ENCODE measurements around the gene MOB3A. TPM values are rescaled to one million over a fixed set of nuclear protein-coding genes. Genes with fewer than 3 reads are reported as not detected.

The MOB3A gene
- total and polyA plus RNA-seq, 4 donors = 17.7 to 86.6 (median 45.0) TPM

GRCh38 chr19:2058570-2059421 is 37.3 kb downstream of the MOB3A start:
- H3K27ac ChIP-seq (ENCODE audit: low read depth in 1 of 2, low read length in 1 of 2) = peak overlapping the region; percentile 97 to 98
- H3K4me3 ChIP-seq = no peak overlapping the region
- H3K9me3 ChIP-seq (ENCODE audit: control insufficient read depth in 4 of 4, insufficient read depth in 3 of 4, low read length in 3 of 4) = no peaks in the 10 kb centered on the region
- no peak for TF ChIP-seq CTCF (IDR thresholded peaks at IDR 0.05; ENCODE audit: control extremely low read depth, extremely low read depth)
- H3K9ac ChIP-seq (ENCODE audit: insufficient read depth in 1 of 2, low read length in 2 of 2) = no peak overlapping the region
- H3K27me3 ChIP-seq (ENCODE audit: control insufficient read depth in 3 of 3, insufficient read depth in 3 of 3, low read length in 2 of 3) = no peaks in the 10 kb centered on the region
- WGBS, 2 donors = 89 to 92% methylated on average over 27 of the region's 27 CpGs
- no peak for DNase-seq
- H3K4me1 ChIP-seq (ENCODE audit: control insufficient read depth in 5 of 5, insufficient read depth in 5 of 5, low read length in 5 of 5) = peaks cover 5 to 43% (median 32%) of the 10 kb centered on the region in 5 donors
- no peak for ATAC-seq (ENCODE audit: insufficient read depth, low FRiP score)
- no peaks in the 10 kb centered on the region for H3K36me3 ChIP-seq (ENCODE audit: control insufficient read depth in 4 of 4, insufficient read depth in 4 of 4, low read length in 4 of 4)

GRCh38 chr19:2057484-2058469 is 38.3 kb downstream of the MOB3A start:
- Histone ChIP-seq H3K4me1 (ENCODE audit: control insufficient read depth in 5 of 5, insufficient read depth in 5 of 5, low read length in 5 of 5) (peaks cover 5 to 43% (median 33%) of the 10 kb centered on the region in 5 donors), H3K9ac (ENCODE audit: insufficient read depth in 1 of 2, low read length in 2 of 2) (no peak overlapping the region), H3K9me3 (ENCODE audit: control insufficient read depth in 4 of 4, insufficient read depth in 3 of 4, low read length in 3 of 4) (no peaks in the 10 kb centered on the region), H3K36me3 (ENCODE audit: control insufficient read depth in 4 of 4, insufficient read depth in 4 of 4, low read length in 4 of 4) (no peaks in the 10 kb centered on the region), H3K27ac (ENCODE audit: low read depth in 1 of 2, low read length in 1 of 2) (peak overlapping the region in 1 of 2 donors; percentile 97), H3K4me3 (no peak overlapping the region), H3K27me3 (ENCODE audit: control insufficient read depth in 3 of 3, insufficient read depth in 3 of 3, low read length in 2 of 3) (no peaks in the 10 kb centered on the region)
- no peak for DNase-seq
- ATAC-seq (ENCODE audit: insufficient read depth, low FRiP score) = no peak
- no peak for TF ChIP-seq CTCF (IDR thresholded peaks at IDR 0.05; ENCODE audit: control extremely low read depth, extremely low read depth)
- WGBS, 2 donors = 79 to 80% methylated on average over 20 to 23 of the region's 23 CpGs

- peak overlapping the region in 1 of 2 donors; percentile 87 for H3K27ac ChIP-seq (ENCODE audit: low read depth in 1 of 2, low read length in 1 of 2)
- no peaks in the 10 kb centered on the region for H3K27me3 ChIP-seq (ENCODE audit: control insufficient read depth in 3 of 3, insufficient read depth in 3 of 3, low read length in 2 of 3)
- 38% methylated on average over 5 of the region's 5 CpGs for WGBS, 2 donors
- no peak overlapping the region for H3K9ac ChIP-seq (ENCODE audit: insufficient read depth in 1 of 2, low read length in 2 of 2)
- no peaks in the 10 kb centered on the region for H3K9me3 ChIP-seq (ENCODE audit: control insufficient read depth in 4 of 4, insufficient read depth in 3 of 4, low read length in 3 of 4)
- ATAC-seq (ENCODE audit: insufficient read depth, low FRiP score) (no peak), DNase-seq (no peak)
- peaks cover 8 to 42% (median 31%) of the 10 kb centered on the region in 5 donors for H3K4me1 ChIP-seq (ENCODE audit: control insufficient read depth in 5 of 5, insufficient read depth in 5 of 5, low read length in 5 of 5)
- no peak for TF ChIP-seq CTCF (IDR thresholded peaks at IDR 0.05; ENCODE audit: control extremely low read depth, extremely low read depth)
- H3K36me3 ChIP-seq (ENCODE audit: control insufficient read depth in 4 of 4, insufficient read depth in 4 of 4, low read length in 4 of 4) = no peaks in the 10 kb centered on the region
- no peak overlapping the region for H3K4me3 ChIP-seq
Measured at GRCh38 chr19:2056837-2057192, 39.3 kb downstream of the MOB3A start.
